Iris pigment epithelial cell (primary cell): Measurements from ENCODE around the gene OR2B2.

ENCODE experiments used
- DNase-seq: peaks from one replicate; pipeline ENCODE4 v3.0.0-alpha.2; 2011; ENCODE audit warnings: low read depth

Gene OR2B2

DNA sequence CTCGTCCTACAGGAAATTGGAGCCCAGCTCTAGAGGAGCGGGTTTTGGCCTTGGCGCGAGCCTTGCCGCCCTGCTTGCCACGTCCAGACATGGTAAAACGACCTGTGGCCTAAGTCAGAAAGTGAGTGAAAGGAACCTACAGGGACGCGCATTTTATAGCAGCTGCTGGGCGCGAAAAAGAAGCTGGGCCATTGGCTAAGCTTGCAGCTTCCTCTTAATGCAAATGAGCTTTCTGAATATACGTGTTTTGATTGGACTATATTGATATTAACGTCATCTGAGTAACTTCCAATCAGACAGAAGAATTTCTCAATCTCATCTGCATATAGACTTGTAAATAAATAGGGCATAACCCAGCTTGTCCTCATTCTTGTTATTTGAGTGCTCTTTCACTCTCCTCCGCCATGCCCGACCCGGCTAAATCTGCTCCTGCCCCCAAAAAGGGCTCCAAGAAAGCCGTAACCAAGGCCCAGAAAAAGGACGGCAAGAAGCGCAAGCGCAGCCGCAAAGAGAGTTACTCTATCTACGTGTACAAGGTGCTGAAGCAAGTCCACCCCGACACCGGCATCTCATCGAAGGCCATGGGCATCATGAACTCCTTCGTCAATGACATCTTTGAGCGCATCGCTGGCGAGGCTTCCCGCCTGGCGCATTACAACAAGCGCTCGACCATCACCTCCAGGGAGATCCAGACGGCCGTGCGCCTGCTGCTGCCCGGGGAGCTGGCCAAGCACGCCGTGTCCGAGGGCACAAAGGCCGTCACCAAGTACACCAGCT lies 18.9 kb downstream of the OR2B2 start:
- peak; percentile 98 for DNase-seq

DNA sequence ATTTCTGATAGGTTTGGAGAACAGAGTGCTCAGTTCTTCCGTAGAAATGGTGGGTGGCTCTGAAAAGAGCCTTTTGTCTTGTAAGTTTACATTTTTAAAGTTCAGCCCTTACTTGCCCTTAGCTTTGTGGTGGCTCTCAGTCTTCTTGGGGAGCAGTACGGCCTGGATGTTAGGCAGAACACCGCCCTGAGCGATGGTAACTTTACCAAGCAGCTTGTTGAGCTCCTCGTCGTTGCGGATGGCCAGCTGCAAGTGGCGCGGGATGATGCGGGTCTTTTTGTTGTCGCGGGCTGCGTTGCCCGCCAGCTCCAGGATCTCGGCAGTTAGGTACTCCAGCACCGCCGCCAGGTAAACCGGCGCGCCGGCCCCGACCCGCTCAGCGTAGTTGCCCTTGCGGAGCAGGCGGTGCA lies 19.5 kb downstream of the OR2B2 start:
- DNase-seq = peak; percentile 36

DNA sequence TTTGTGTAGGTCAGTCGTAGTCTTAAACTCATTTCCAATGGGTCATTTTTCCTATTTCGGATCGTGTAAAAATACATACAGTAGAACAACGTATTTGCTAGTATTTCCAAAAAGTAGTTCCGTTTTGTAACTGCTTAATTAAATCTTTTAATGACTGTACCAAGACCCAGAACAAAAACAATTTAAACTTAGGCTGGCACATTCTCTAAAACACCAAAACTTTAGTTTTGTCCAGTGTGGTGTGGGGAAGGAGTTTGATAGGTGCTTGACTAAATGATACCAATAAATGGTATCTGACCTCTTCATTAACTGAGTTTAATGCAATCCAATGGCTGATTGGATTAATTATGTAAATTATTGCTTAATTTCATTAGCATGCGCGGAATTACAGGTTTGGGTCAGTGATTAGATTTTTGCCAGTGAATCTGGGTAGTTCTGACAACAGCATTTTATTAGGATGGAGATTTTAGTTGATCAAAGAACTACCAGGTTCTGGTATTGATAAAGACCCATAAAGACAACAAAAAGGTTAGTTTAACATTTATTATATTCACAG lies 20.8 kb downstream of the OR2B2 start:
- DNase-seq = no peak

DNA sequence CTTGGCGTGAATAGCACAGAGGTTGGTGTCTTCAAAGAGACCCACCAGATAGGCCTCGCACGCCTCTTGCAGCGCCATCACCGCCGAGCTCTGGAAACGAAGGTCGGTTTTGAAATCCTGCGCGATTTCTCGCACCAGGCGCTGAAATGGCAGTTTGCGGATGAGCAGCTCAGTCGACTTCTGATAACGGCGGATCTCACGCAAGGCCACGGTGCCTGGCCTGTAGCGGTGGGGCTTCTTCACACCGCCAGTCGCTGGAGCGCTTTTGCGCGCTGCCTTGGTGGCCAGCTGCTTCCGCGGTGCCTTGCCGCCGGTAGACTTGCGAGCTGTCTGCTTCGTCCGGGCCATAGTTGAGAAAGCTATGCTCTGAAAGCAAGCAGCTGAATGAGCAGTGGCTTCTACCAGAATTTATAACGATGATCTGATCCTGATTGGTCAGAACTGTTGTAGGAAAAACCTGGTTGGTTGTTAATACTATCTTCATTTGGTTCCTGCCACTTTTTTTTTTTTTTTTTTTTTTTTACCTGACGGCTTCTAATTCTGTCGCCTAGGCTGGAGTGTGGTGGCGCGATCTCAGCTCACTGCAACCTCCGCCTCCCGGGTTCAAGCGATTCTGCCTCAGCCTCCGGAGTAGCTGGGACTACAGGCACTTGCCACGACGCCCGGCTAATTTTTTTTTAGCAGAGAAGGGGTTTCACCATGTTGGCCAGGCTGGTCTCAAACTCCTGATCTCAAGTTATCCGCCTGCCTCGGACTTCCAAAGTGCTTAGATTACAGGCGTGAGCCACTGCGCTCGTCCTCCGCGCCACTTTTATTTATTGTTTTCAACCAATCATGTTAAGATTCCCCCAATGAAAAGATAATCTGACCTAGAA lies 21.5 kb downstream of the OR2B2 start:
- DNase-seq = peak; percentile 95

DNA sequence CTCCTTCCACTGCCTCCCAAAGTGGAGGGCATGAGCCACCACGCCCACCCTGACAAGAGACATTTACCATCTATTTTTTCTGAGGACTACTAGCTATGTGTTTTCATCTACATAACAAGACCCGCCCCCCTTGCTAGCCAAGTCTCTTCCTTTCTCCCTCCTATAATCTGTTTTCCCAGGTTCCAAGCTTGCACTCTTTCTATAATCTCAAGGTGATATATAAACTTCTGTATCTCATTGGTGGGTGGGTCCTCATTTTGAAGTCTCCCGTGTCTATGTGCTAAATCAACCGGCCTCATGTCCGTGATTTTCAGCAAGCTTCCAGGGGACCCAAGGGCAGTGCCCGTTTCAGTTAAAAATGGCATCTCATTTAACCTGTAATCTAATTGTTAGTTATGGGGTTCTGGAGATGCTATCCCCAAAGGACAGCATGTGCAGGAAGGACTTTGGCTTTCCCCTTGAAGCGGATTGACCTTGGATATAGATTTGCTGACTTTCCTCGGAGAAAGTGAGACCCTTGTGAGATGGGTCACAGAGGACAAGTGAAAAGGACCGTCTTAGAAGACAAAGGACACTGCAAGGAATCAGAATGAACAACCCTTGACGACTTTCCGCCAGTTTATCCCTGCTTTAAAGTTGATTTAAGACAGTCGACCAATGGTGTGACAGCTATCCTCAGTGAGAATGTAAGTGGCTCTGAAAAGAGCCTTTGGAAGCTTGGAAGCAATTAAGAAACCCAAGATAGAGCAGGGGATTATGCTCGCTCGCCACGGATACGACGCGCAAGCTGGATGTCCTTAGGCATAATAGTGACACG lies 22.4 kb downstream of the OR2B2 start:
- DNase-seq = no peak

DNA sequence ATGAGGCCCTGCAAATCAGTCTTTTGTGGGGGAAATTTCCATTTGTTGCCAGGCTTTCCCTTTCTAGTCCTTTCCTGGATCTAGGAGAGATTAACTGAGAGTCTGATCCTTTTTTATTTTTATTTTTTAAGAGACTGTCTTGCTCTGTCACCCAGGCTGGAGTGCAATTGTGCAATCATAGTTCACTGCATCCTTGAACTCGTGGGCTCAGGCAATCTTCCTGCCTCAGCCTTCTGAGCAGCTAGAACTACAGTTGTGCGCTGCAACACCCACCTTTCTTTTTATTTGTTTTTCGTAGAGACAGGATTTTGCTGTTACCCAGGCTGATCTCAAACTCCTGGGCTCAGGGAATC lies 22.9 kb downstream of the OR2B2 start:
- DNase-seq = peak; percentile 31

DNA sequence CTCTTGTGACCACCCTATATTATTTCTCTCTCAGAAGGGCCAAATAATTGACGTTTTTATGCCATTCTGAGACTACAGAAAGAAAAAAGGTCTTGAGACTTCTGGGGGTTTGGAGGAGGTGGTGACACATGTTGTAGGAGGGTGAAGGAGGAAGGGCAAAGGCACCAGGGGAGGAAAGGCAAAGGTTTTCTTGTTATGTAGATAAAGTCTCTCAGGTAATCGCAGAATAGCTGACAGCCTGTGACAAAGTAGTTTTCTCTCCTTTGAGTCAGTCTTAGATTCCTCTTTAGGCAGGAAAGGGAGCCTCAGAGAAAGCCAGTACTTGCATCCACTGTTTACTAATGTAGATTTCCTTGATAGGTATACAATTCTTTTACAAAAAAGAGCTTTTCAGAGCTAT lies 23.6 kb downstream of the OR2B2 start:
- DNase-seq = no peak

DNA sequence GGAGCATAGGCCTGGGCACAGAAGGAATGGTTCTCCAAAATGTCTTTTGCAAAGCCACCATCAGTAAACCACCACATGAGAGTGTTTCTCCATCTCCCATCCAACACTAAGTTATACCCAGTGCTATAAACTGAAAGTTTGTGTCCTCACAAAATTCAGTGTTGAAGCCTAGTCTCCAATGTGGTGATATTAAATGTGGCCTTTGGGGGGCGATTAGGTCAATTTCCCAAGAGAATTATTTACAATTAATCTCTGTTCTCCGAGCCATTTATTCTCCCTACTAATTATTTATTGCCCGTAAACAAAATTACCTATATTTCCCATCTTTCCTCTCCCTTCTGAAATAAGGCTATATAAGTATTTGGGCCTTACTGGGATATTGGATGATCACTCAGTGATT lies 26.1 kb downstream of the OR2B2 start:
- no peak for DNase-seq

DNA sequence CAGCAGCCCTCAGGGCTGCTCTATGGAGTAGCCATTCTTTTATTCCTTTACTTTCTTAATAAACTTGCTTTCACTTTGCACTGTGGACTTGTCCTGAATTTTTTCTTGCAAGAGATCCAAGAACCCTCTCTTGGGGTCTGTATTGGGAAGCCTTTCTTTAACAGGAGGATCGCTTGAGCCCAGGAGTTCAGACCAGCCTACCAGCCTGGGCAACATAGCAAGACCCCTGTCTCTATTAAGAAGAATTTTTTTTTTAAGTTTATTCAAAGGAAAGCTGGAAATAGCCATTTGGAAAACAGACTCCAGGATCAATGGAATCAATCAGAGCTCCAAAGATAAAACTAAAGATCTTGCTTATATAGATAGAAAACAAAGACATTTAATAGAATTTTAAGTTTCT lies 29.1 kb downstream of the OR2B2 start:
- DNase-seq = no peak

DNA sequence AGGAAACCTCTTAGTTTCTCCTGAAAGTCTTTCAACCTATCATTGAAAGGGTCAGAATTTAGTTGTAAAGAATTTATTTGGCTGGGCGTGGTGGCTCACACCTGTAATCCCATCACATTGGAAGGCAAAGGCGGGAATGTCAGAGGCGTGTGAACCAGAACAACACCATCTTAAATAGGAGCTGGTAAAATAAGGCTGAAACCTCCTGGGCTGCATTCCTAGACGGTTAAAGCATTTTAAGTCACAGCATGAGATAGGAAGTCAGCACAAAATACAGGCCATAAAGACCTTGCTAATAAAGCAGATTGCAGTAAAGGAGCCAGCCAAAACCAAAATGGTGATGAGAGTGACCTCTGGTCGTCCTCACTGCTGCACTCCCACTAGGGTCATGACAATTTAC lies 29.6 kb downstream of the OR2B2 start:
- peak; percentile 12 for DNase-seq

DNA sequence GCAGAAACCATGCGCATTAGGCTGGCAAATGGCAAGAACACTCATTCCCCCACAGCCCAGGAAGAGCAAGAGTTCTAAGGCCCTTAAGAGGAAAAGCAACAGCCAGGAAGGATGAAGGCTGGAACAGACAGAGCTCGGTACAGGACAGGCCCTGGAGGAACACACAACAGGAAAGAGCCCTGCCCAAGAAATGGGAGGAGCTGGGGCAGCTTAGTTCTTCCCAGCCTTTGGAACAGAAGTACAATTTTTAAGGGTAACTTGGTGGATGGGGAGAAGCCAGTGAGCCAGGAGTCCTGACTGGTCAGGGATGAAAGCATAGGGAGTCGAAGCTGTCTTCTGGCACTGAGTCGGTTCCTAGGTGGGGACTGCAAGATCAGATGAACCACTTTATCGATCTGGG lies 32.4 kb downstream of the OR2B2 start:
- no peak for DNase-seq

DNA sequence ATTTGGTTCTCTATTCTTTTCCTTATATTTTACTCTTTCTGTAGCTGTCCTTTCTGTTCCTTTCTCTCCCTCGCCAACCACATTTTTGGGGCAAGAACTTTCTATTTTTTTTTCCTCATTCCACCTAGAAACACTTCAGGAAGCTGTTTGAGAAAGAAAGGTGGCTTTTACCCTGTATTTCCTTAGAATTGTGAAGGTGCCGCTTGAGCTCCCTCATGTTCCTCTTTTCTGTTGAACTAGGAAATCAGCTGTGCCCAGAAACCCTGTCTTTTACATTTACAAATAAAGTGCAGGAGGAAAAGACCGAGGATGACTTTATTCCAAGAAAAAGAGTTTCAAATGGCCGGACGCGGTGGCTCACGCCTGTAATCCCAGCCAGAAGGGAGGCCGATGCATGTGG lies 38.2 kb downstream of the OR2B2 start:
- no peak for DNase-seq

DNA sequence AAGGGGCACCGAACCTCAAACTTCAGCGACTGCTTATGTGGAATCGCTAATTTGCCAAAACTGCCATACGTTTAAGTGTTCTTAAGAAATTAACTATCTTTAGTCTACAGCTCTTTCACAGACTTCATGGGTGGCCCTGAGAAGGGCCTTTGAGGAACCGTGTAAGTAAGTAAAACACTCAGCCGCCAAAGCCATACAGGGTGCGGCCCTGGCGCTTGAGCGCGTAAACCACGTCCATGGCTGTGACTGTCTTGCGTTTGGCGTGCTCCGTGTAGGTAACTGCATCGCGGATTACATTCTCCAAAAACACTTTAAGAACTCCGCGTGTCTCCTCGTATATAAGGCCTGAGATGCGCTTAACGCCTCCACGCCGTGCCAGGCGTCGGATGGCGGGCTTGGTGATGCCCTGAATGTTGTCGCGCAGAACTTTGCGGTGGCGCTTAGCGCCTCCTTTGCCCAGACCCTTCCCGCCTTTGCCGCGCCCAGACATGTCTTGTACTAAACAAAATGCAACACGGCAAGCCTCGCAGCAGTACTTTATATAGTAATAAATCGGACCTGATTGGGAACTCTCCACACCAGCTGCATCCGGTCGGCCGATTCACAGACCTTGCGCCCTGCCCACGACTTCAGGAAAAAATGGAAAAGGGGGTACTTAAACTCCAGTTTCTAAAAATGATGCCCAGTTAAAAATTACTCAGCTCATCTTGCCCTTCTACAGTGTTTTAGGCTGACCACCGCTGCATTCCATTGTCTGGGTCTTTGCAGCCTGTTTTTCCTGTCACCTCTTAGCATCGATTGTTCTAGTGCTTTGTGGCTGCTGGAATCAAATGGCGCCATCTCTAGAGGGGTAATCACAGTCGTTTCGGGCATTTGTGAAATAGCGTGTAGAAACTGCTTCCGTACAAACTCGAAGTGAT lies 38.9 kb downstream of the OR2B2 start:
- peak; percentile 70 for DNase-seq

DNA sequence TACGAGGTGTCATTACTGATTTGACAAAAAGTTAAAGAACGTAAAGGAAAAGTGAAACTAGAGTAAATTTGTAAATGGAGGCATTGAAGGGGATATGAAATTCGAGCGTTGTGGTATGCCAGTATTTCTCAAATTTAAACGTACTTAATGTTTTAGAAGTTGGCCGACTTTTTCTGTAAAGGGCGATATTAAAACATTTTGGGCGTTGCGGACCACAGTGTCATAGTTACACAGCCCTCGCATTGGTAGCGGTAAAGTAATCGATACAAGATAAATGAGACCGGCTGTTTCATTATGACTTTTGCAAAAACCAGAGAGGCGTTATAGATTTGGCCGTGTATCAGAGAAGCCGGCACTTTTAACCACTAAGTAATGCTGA lies 39.6 kb downstream of the OR2B2 start:
- no peak for DNase-seq

DNA sequence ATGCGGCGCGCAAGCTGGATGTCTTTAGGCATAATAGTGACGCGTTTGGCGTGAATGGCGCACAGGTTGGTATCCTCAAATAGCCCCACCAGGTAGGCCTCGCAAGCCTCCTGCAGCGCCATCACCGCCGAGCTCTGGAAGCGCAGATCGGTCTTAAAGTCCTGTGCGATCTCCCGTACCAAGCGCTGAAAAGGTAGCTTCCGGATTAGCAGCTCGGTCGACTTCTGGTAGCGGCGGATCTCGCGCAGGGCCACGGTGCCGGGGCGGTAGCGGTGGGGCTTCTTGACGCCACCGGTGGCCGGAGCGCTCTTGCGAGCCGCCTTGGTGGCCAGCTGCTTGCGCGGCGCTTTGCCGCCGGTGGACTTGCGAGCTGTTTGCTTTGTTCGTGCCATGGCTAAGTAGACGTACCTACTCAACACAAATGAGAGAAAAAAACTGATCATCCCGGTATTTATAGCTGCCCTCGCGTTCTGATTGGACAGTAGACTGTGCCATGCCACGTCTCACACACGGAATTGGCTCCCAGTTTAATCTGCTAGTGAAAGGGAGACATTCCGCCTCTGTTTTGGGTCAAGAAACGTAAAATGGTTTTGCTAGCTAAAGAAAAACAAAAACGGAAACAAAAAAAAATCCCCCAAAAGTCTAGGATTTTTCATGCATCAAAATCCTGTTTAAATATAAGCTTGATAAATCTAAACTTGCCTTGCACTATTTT lies 40.1 kb downstream of the OR2B2 start:
- peak; percentile 96 for DNase-seq

DNA sequence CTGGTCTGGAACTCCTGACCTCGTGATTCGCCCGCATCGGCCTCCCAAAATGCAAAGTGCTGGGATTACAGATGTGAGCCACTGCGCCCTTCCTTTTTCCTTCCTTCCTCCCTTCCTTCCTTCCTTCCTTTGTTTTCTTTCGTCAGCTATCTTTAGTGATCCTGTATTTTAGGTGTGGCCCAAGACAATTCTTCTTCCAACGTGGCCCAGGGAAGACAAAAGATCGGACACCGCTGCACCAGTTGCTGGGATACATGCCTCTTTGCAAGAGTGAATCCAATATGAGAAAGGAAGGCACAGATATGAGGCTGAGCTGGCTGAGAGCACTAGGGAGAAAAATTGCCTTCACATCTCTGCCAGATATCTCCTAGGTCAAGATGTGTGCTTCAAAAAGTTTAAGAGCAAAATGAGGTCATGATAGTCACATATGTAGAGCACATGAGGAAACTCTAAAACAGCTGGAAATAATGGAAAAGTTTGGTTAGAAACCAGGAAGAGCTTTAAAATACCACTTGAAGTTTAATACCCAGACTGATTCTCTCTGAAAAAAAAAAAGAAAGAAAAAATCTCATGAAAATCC lies 41.8 kb downstream of the OR2B2 start:
- no peak for DNase-seq

DNA sequence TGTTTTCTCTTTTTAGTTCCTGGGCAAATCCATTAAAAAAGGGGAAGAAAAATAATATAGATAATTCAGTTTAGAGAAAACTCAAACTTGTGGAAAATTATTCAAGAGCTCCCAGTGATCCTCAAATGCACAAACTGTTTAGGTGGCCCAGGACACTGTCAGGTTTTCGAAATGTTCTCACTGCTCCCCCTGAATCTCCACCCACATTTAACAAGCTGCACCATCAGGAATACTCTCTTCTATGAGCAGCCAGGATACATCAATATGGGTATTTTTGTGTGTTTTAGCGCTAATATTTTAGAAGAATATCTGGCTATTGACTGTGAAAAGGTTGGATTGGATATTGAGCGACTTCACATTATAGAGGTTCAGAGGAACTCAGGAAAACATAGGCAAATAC lies 43.9 kb downstream of the OR2B2 start:
- DNase-seq = no peak

DNA sequence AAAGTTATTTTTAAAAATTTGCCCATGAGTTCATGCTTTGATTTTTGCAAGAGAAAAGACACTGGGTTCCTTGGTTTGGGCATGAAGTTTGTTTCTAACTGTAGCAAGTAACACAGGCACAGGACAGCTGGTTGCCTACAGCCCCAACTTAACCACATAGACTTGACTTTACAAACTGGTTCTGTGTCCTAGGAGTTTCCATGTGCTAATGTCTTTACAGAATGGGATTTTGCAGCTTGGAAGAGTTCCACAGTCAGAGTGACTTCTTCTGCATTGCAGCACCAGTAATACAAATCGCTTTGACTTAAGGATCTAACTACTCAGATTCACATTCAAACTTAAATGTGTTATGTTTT lies 44.3 kb downstream of the OR2B2 start:
- DNase-seq = peak; percentile 14

DNA sequence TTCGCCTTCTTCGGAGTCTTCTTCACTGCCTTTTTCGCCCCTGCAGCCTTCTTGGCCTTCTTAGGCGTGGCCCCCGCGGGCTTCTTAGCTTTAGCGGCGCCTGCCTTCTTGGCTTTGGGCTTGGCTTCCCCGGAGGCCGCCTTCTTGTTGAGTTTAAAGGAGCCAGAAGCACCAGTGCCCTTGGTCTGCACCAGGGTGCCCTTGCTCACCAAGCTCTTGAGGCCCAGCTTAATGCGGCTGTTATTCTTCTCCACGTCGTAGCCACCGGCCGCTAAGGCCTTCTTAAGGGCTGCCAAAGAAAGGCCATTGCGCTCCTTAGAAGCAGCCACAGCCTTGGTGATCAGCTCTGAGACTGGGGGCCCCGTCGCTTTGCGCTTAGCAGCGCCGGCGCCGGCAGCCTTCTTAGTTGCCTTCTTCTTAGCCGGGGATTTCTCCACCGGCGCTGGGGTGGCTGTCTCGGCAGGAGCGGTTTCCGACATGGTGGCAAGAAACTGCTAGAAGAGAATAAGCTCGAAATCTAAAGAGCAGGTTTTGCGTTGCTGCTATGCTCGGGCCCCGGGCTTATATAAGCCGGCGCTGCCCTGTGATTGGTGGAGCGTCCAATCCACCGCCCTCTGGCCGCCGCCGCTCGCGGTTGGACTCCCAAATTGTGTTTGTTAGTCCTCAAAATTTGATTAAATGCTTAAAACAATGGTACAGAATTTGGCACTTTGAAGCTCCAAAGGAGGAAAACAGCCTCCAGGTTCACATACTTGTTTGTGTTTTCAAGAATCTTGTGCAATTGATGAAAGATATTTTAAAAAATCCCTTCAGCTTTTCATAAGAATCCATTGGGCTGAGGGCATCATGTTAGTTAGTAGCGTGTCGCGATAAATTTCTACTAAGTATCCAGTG lies 44.9 kb downstream of the OR2B2 start:
- DNase-seq = peak; percentile 82
